WTC11 (cell line): ENCODE measurements around the gene SMG9. TPM values are rescaled to one million over a fixed set of nuclear protein-coding genes. Genes with fewer than 3 reads are reported as not detected.

ENCODE experiments used
- ATAC-seq: fragments of 200-7000 bp; cut with Tn5 transposase; 2 replicates; pipeline ENCODE4 v1.10.0; 2021; ENCODE audit warnings: mild to moderate bottlenecking, moderate library complexity
- CTCF ChIA-PET: fragments of 300-600 bp; sonication (Branson Sonifier 250); formaldehyde crosslinking; loops from one replicate; lab custom pipeline; 2021; ENCODE audit warnings: antibody characterized with exemption; lab: Charles Lee
- POLR2A ChIA-PET: fragments of 350-600 bp; sonication (Branson Sonifier 250); formaldehyde crosslinking; loops from one replicate; lab custom pipeline; 2021; ENCODE audit warnings: antibody characterized with exemption; lab: Charles Lee
- DNase-seq: peaks from one replicate; pipeline ENCODE4 v3.0.0; 2021; ENCODE audit warnings: low spot score
- H3K27ac Mint-ChIP-seq: 2 replicates; pipeline ENCODE4 v1.8.0; 2021; ENCODE audit warnings: mixed read lengths
- H3K27me3 Mint-ChIP-seq: 2 replicates; pipeline ENCODE4 v1.8.0; 2021; ENCODE audit warnings: low read depth, mild to moderate bottlenecking, moderate library complexity, mixed read lengths
- H3K36me3 Mint-ChIP-seq: 2 replicates; pipeline ENCODE4 v1.8.0; 2021; ENCODE audit warnings: mixed read lengths
- H3K4me1 Mint-ChIP-seq: 2 replicates; pipeline ENCODE4 v1.8.0; 2022; ENCODE audit warnings: mixed read lengths
- H3K4me3 Mint-ChIP-seq: 2 replicates; pipeline ENCODE4 v1.8.0; 2021; ENCODE audit warnings: mild to moderate bottlenecking, moderate library complexity, mixed read lengths
- H3K9me3 Mint-ChIP-seq: 2 replicates; pipeline ENCODE4 v1.8.0; 2021; ENCODE audit warnings: mixed read lengths
- CREM ChIP-seq: sonication (generic); formaldehyde crosslinking; IDR thresholded peaks from 2 replicates; pipeline ENCODE4 v1.8.1; 2022; ENCODE audit warnings: mild to moderate bottlenecking, missing genetic modification reagents, moderate library complexity
- E2F4 ChIP-seq: sonication (generic); formaldehyde crosslinking; IDR thresholded peaks from 2 replicates; pipeline ENCODE4 v1.8.1; 2022; ENCODE audit warnings: low read depth, mild to moderate bottlenecking, moderate library complexity, missing genetic modification reagents, borderline replicate concordance
- EMX1 ChIP-seq: fragments of 250-450 bp; sonication (Bioruptor Pico); IDR thresholded peaks from 2 replicates; pipeline ENCODE4 v1.8.0; 2021; ENCODE audit warnings: mild to moderate bottlenecking
- GTF2I ChIP-seq: fragments of 250-450 bp; sonication (Bioruptor Pico); conservative IDR thresholded peaks from 2 replicates; pipeline ENCODE4 v1.4.0; 2021; ENCODE audit warnings: mild to moderate bottlenecking
- IRF2 ChIP-seq: sonication (generic); formaldehyde crosslinking; IDR thresholded peaks from 2 replicates; pipeline ENCODE4 v1.8.0; 2022; ENCODE audit warnings: low read depth, missing genetic modification reagents, borderline replicate concordance
- MYBL2 ChIP-seq: sonication (generic); formaldehyde crosslinking; IDR thresholded peaks from 2 replicates; pipeline ENCODE4 v1.8.1; 2023; ENCODE audit warnings: mild to moderate bottlenecking, moderate library complexity, missing genetic modification reagents
- NR1H2 ChIP-seq: sonication (generic); formaldehyde crosslinking; IDR thresholded peaks from 2 replicates; pipeline ENCODE4 v1.9.0; 2021; ENCODE audit warnings: mild to moderate bottlenecking, moderate library complexity, missing genetic modification reagents
- OVOL2 ChIP-seq: fragments of 250-450 bp; sonication (Bioruptor Pico); IDR thresholded peaks from 2 replicates; pipeline ENCODE4 v1.9.0; 2021; ENCODE audit warnings: mild to moderate bottlenecking, borderline replicate concordance
- USF1 ChIP-seq: sonication (generic); formaldehyde crosslinking; IDR thresholded peaks from 2 replicates; pipeline ENCODE4 v1.8.0; 2022; ENCODE audit warnings: mild to moderate bottlenecking, missing genetic modification reagents
- ZMAT4 ChIP-seq: fragments of 250-450 bp; sonication (Bioruptor Pico); IDR thresholded peaks from 2 replicates; pipeline ENCODE4 v1.9.0; 2021; ENCODE audit warnings: mild to moderate bottlenecking
- ZNF281 ChIP-seq: sonication (generic); formaldehyde crosslinking; IDR thresholded peaks from 2 replicates; pipeline ENCODE4 v1.8.0; 2023; ENCODE audit warnings: mild to moderate bottlenecking, missing genetic modification reagents
- ZNF425 ChIP-seq: fragments of 250-450 bp; sonication (Bioruptor Pico); conservative IDR thresholded peaks from 2 replicates; pipeline ENCODE4 v1.9.0; 2021; ENCODE audit warnings: mild to moderate bottlenecking
- ZNF512 ChIP-seq: sonication (generic); formaldehyde crosslinking; IDR thresholded peaks from 2 replicates; pipeline ENCODE4 v1.8.1; 2022; ENCODE audit warnings: missing genetic modification reagents, borderline replicate concordance
- ZNF671 ChIP-seq: fragments of 250-450 bp; sonication (Bioruptor Pico); IDR thresholded peaks from 2 replicates; pipeline ENCODE4 v1.8.0; 2021; ENCODE audit warnings: mild to moderate bottlenecking
- total RNA-seq: library from RNA; stranded (reverse); gene quantifications from 3 replicates; pipeline ENCODE4 v1.2.3, GENCODE V29; 2021

SMG9 gene
- total RNA-seq, 1 experiment from 2014 or later, result 25.7 TPM

- peaks cover 10% of the 10 kb centered on the region; the same call in 1 of the 2 replicates for H3K4me1 Mint-ChIP-seq
- H3K27ac Mint-ChIP-seq, result no peak overlapping the region
- peaks cover 5% of the 10 kb centered on the region; the same call in 1 of the 2 replicates for H3K27me3 Mint-ChIP-seq
- TF ChIP-seq OVOL2 (CRISPR knock-in tag) (no peak), ZNF425 (CRISPR knock-in tag) (no peak), MYBL2 (CRISPR knock-in tag) (no peak), NR1H2 (CRISPR knock-in tag) (no peak), GTF2I (CRISPR knock-in tag) (no peak), ZNF671 (CRISPR knock-in tag) (no peak), ZMAT4 (no peak), E2F4 (no peak), ZNF281 (no peak), ZNF512 (CRISPR knock-in tag) (no peak), CREM (CRISPR knock-in tag) (no peak), EMX1 (no peak)
- no peak overlapping the region for H3K4me3 Mint-ChIP-seq
- ChIA-PET CTCF (interaction anchor here (1.5 kb wide), 1 partner anchor 26 kb away, joined by 3 read pairs; no protein-coding TSS in a partner anchor), POLR2A (no interaction called here)
- peaks cover 3% of the 10 kb centered on the region for H3K36me3 Mint-ChIP-seq
- ATAC-seq (no peak), DNase-seq (no peak)
- peaks cover 20% of the 10 kb centered on the region for H3K9me3 Mint-ChIP-seq
These were observed 66.6 kb downstream of the SMG9 start for GRCh38 chr19:43688059-43688701.

- Mint-ChIP-seq H3K27ac (no peak overlapping the region), H3K4me3 (no peak overlapping the region), H3K36me3 (peaks cover 3% of the 10 kb centered on the region), H3K4me1 (peaks cover 10% of the 10 kb centered on the region; the same call in 1 of the 2 replicates), H3K9me3 (peaks cover 20% of the 10 kb centered on the region), H3K27me3 (peaks cover 5% of the 10 kb centered on the region; the same call in 1 of the 2 replicates)
- ChIA-PET POLR2A (interaction anchor here (0.7 kb wide), 1 partner anchor 1635 kb away, joined by 5 read pairs; no protein-coding TSS in a partner anchor), CTCF (interaction anchor here (0.9 to 1.5 kb wide), 2 partner anchors 19 to 26 kb away, joined by 3 to 4 read pairs; no protein-coding TSS in a partner anchor)
- TF ChIP-seq USF1 (CRISPR knock-in tag) (no peak), IRF2 (CRISPR knock-in tag) (no peak)
- ATAC-seq, result no peak
- no peak for DNase-seq
These were observed 67.1 kb downstream of the SMG9 start for GRCh38 chr19:43687660-43687997.
